ENCODE measurements around the gene NLE1. TPM values are rescaled to one million over a fixed set of nuclear protein-coding genes. Genes with fewer than 3 reads are reported as not detected.

NLE1 gene
- total and polyA plus RNA-seq, 12 donors, result 5.0 to 18.7 (median 11.8) TPM

GRCh38 chr17:35135322-35135721, 6.8 kb downstream of the NLE1 start:
- no peak for DNase-seq
- TF ChIP-seq POLR2A (IDR thresholded peaks at IDR 0.05) (no peak), CTCF (IDR thresholded peaks at IDR 0.05) (no peak)
- H3K4me3 ChIP-seq, result no peak overlapping the region
- H3K27me3 ChIP-seq, result no peaks in the 10 kb centered on the region
- 86 to 93% (median 90%) methylated on average over 6 of the region's 6 CpGs for WGBS, 4 donors
- intact Hi-C loops (cut with DNase I), result no loop called here
- H3K36me3 ChIP-seq (replicated peaks in 1 of 2), result peaks cover 0 to 81% of the 10 kb centered on the region in 2 donors
- H3K9me3 ChIP-seq (replicated peaks in 1 of 3), result no peaks in the 10 kb centered on the region
- H3K27ac ChIP-seq, result no peak overlapping the region
- H3K4me1 ChIP-seq (replicated peaks in 1 of 2), result no peaks in the 10 kb centered on the region

- DNase-seq, result no peak
- TF ChIP-seq POLR2A (IDR thresholded peaks at IDR 0.05), result no peak
- TF ChIP-seq CTCF (IDR thresholded peaks at IDR 0.05), result no peak
- WGBS, 4 donors, result 92 to 96% (median 94%) methylated on average over 19 to 22 of the region's 22 CpGs
- intact Hi-C loops (cut with DNase I), result no loop called here
- Histone ChIP-seq H3K4me3 (no peak overlapping the region), H3K27me3 (no peaks in the 10 kb centered on the region), H3K27ac (no peak overlapping the region), H3K4me1 (replicated peaks in 1 of 2) (no peaks in the 10 kb centered on the region), H3K9me3 (replicated peaks in 1 of 3) (no peaks in the 10 kb centered on the region), H3K36me3 (replicated peaks in 1 of 2) (peaks cover 0 to 68% of the 10 kb centered on the region in 2 donors)
Measured at GRCh38 chr17:35132816-35133550, 9.1 kb downstream of the NLE1 start.

DNA sequence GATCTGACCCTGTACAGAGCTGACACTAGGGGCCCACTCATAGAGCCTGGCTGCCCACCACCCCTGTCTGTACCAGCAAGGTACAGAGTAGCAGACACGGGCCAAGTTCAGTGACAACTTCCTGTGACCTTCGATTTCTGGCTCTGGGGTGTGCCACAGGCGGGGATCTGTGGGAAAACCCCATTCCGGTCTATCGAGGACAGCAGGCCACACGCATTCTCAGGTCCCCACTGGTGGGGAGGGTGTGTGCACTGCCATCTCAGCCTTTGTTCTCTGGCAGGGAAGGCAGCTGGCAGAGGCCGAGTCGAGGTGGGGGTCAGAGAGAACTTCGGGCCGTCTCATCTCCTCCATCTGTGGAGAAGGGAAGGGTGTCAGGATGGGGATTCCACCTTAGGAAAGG, 10.0 kb downstream of the NLE1 start:
- Histone ChIP-seq H3K4me3 (no peak overlapping the region), H3K27ac (no peak overlapping the region), H3K4me1 (replicated peaks in 1 of 2) (no peaks in the 10 kb centered on the region), H3K9me3 (replicated peaks in 1 of 3) (no peaks in the 10 kb centered on the region), H3K27me3 (no peaks in the 10 kb centered on the region), H3K36me3 (replicated peaks in 1 of 2) (peaks cover 0 to 59% of the 10 kb centered on the region in 2 donors)
- intact Hi-C loops (cut with DNase I), result no loop called here
- DNase-seq, result no peak
- TF ChIP-seq CTCF (IDR thresholded peaks at IDR 0.05) (no peak), POLR2A (IDR thresholded peaks at IDR 0.05) (no peak)
- WGBS, 4 donors, result 72 to 88% (median 78%) methylated on average over 9 to 10 of the region's 10 CpGs

DNA sequence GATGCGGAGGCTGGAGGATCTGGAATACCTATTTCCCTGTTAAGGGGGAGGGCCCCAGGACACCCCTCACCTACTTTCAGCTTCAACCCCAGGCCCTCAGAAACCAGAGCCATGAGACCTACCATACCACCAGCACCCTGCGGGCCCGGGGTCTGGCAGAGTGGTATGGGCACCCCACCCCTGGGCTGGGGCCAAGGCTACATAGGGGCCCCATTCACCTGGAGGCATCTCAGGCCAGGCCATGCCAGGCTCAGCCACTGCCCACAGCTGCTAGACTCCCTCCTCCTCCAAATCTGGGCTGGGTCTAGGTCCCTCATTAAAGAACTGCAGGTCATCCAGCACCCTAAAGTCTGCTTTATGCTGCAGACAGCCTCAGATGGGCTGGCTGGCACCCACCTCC, 11.7 kb downstream of the NLE1 start:
- no peaks in the 10 kb centered on the region for H3K9me3 ChIP-seq (replicated peaks in 1 of 3)
- intact Hi-C loops (cut with DNase I), result no loop called here

More for the DNA sequence above, 11.7 kb downstream of the NLE1 start:
- Histone ChIP-seq H3K27me3 (no peaks in the 10 kb centered on the region), H3K36me3 (replicated peaks in 1 of 2) (peaks cover 0 to 43% of the 10 kb centered on the region in 2 donors), H3K27ac (no peak overlapping the region), H3K4me3 (no peak overlapping the region), H3K4me1 (replicated peaks in 1 of 2) (no peaks in the 10 kb centered on the region)
- TF ChIP-seq CTCF (IDR thresholded peaks at IDR 0.05) (no peak), POLR2A (IDR thresholded peaks at IDR 0.05) (no peak)
- no peak for DNase-seq
- WGBS, 4 donors, result 90 to 100% (median 95%) methylated on average over 3 of the region's 3 CpGs

All from adrenal gland (tissue), 12 donors.